ENCODE results near the gene ZNF232.

- no peak for TF ChIP-seq CTCF (conservative IDR thresholded peaks at IDR 0.05 in 1 of 2, IDR thresholded peaks at IDR 0.05 in 1 of 2; ENCODE audit: low read depth in 1 of 2, low read length in 2 of 2)
- TF ChIP-seq EZH2 (IDR thresholded peaks at IDR 0.05; ENCODE audit: low read length, missing control alignments), result no peak
Observed at GRCh38 chr17:5120036-5120435, 8.4 kb upstream of the ZNF232 start.
